Testis (tissue), 2 donors: ENCODE measurements around the gene PHEX.

Experiments used
- CTCF ChIP-seq, 3 experiments: fragments of 450-650 bp in 2 of 3; fragments of 200-600 bp in 1 of 3; sonication (generic) in 1 of 3; IDR thresholded peaks; one replicate each; pipeline ENCODE4 v1.5.1; 2016 to 2019; ENCODE audit warnings: antibody characterized with exemption in 3 of 3, mild to moderate bottlenecking in 2 of 3, moderate library complexity in 1 of 3
- POLR2A ChIP-seq: fragments of 450-650 bp; IDR thresholded peaks from one replicate; pipeline ENCODE4 v1.6.1; 2017; ENCODE audit warnings: antibody characterized with exemption, mild to moderate bottlenecking, moderate library complexity

DNA sequence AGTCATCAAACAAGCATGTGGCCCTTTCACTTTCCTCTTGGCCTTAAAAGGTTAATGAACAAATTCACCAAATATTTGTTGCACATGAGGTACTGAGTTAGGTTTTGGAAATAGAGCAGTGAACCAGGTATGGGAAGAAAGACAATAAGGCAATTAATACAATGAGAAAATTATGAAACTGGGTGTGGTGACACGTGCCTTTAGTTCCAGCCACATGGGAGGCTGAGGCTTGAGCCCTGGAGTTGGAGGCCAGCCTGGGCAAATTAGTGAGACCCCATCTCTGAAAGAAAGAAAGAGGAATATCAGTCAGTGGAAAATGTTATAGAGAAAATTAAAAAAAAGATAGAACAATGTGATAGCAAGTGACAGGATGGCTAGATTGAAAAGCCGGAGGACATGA, 8.1 kb downstream of the PHEX start:
- TF ChIP-seq POLR2A (no peak), CTCF (IDR thresholded peaks at IDR 0.05) (no peak)
